HCT116 (cell line): ENCODE data around the gene TMEM234. TPM values are rescaled to one million over a fixed set of nuclear protein-coding genes. Genes with fewer than 3 reads are reported as not detected.

Source experiments
- ATAC-seq: fragments of 200-7000 bp; cut with Tn5 transposase; 2 replicates; pipeline ENCODE4 v1.9.1; 2020; ENCODE audit warnings: mild to moderate bottlenecking, moderate library complexity
- BruUV-seq: library from RNA; stranded (reverse); fragments of 400-500 nt; replicated peaks from 2 replicates; lab custom pipeline; 2021; lab: Mats Ljungman, UMichigan
- CTCF ChIA-PET: fragments of 300-600 bp; sonication (Branson Sonifier 250); formaldehyde crosslinking; loops from one replicate; lab custom pipeline; 2021; ENCODE audit warnings: antibody characterized with exemption; lab: Charles Lee
- POLR2A ChIA-PET: fragments of 300-600, 350-600 bp; sonication (Branson Sonifier 250); formaldehyde crosslinking; loops from one replicate; lab custom pipeline; 2021; ENCODE audit warnings: antibody characterized with exemption; lab: Charles Lee
- RAD21 ChIA-PET, 2 experiments: fragments of 300-600 bp; sonication (Branson Sonifier 250); formaldehyde crosslinking; loops; one replicate each; lab custom pipeline; 2023; ENCODE audit warnings: low total read pairs in 2 of 2; ENCODE audit not compliant: uncharacterized antibody in 2 of 2, unreplicated experiment in 2 of 2, low non-redundant PET in 1 of 2; lab: Charles Lee
- DNase-seq: peaks from one replicate; pipeline ENCODE4 v3.0.0-alpha.2; 2010; ENCODE audit warnings: low read depth, low spot score
- H2AFZ ChIP-seq: fragments of 200-600 bp; shearing (Covaris generic), sonication (generic); 2 replicates; pipeline ENCODE4 v1.6.1; 2017; ENCODE audit warnings: low read depth, mixed run types, mixed read lengths, antibody characterized with exemption, low read length; ENCODE audit not compliant: poor library complexity, severe bottlenecking
- H3K27ac ChIP-seq: 2 replicates; pipeline ENCODE4 v1.5.1; 2012; ENCODE audit warnings: low read depth, low read length
- H3K27me3 ChIP-seq: fragments of 200-600 bp; sonication (generic); 2 replicates; pipeline ENCODE4 v1.6.1; 2016; ENCODE audit warnings: mixed run types, low read length, mixed read lengths; ENCODE audit not compliant: insufficient read depth
- H3K36me3 ChIP-seq, 2 experiments: fragments of 200-500 bp in 1 of 2; fragments of 200-600 bp in 1 of 2; sonication (Bioruptor generic) in 1 of 2; sonication (generic) in 1 of 2; 2 replicates each; pipeline versions ENCODE4 v1.5.1 to v1.6.1; 2014 to 2016; ENCODE audit warnings: low read length in 2 of 2, inconsistent platforms in 1 of 2, mixed read lengths in 1 of 2, mixed run types in 1 of 2; ENCODE audit not compliant: insufficient read depth in 2 of 2, control insufficient read depth in 1 of 2
- H3K4me1 ChIP-seq, 2 experiments: fragments of 200-600 bp in 1 of 2; sonication (generic) in 1 of 2; 2 replicates each; pipeline versions ENCODE4 v1.5.1 to v1.6.1; 2012 to 2017; ENCODE audit warnings: low read length in 2 of 2, inconsistent platforms in 1 of 2, mild to moderate bottlenecking in 1 of 2, mixed read lengths in 1 of 2, mixed run types in 1 of 2, moderate library complexity in 1 of 2; ENCODE audit not compliant: insufficient read depth in 2 of 2, control insufficient read depth in 1 of 2
- H3K4me2 ChIP-seq: fragments of 200-600 bp; sonication (generic); 2 replicates; pipeline ENCODE4 v1.6.1; 2017; ENCODE audit warnings: mixed run types, low read length, mixed read lengths
- H3K4me3 ChIP-seq, 2 experiments: fragments of 200-600 bp in 1 of 2; sonication (generic) in 1 of 2; replicated peaks in 1 of 2; 2 replicates each; pipeline ENCODE4 v1.5.1; 2011 to 2016; ENCODE audit warnings: low read length in 2 of 2, control low read depth in 1 of 2, low read depth in 1 of 2, mild to moderate bottlenecking in 1 of 2, mixed read lengths in 1 of 2, mixed run types in 1 of 2
- H3K79me2 ChIP-seq: fragments of 200-600 bp; sonication (generic); 2 replicates; pipeline ENCODE4 v1.6.1; 2017; ENCODE audit warnings: mild to moderate bottlenecking, mixed run types, low read length, moderate library complexity, mixed read lengths; ENCODE audit not compliant: insufficient read depth
- H3K9ac ChIP-seq: fragments of 200-600 bp; sonication (generic); 2 replicates; pipeline ENCODE4 v1.6.1; 2016; ENCODE audit warnings: low read length, mixed read lengths
- H3K9me2 ChIP-seq: fragments of 200-600 bp; sonication (generic), shearing (Covaris generic); 2 replicates; pipeline ENCODE4 v1.6.1; 2017; ENCODE audit warnings: mixed run types, mild to moderate bottlenecking, moderate library complexity; ENCODE audit not compliant: insufficient read depth
- H3K9me3 ChIP-seq, 2 experiments: fragments of 200-500 bp in 1 of 2; fragments of 200-600 bp in 1 of 2; sonication (Bioruptor generic) in 1 of 2; sonication (generic) in 1 of 2; 2 replicates each; pipeline ENCODE4 v1.6.1; 2014 to 2017; ENCODE audit warnings: low read length in 2 of 2, mixed read lengths in 2 of 2, inconsistent platforms in 1 of 2, low read depth in 1 of 2, mild to moderate bottlenecking in 1 of 2, mixed run types in 1 of 2, moderate library complexity in 1 of 2; ENCODE audit not compliant: control insufficient read depth in 1 of 2, insufficient read depth in 1 of 2
- H4K20me1 ChIP-seq: fragments of 200-600 bp; sonication (generic), shearing (Covaris generic); 2 replicates; pipeline ENCODE4 v1.6.1; 2017; ENCODE audit warnings: mixed run types, mild to moderate bottlenecking, moderate library complexity; ENCODE audit not compliant: insufficient read depth
- EGR1 ChIP-seq: IDR thresholded peaks from 2 replicates; pipeline ENCODE4 v1.6.1; 2012; ENCODE audit warnings: low read depth
- EZH2 ChIP-seq: fragments of 200-600 bp; sonication (generic); IDR thresholded peaks from 2 replicates; pipeline ENCODE4 v1.6.1; 2017; ENCODE audit warnings: antibody characterized with exemption, mixed run types
- EZH2phosphoT487 ChIP-seq: fragments of 200-600 bp; IDR thresholded peaks from 2 replicates; pipeline ENCODE4 v1.6.1; 2018; ENCODE audit warnings: antibody characterized with exemption, borderline replicate concordance
- FOSL1 ChIP-seq: IDR thresholded peaks from 2 replicates; pipeline ENCODE4 v1.6.1; 2012; ENCODE audit warnings: low read depth
- JUND ChIP-seq: IDR thresholded peaks from 2 replicates; pipeline ENCODE4 v1.6.1; 2012
- POLR2A ChIP-seq: IDR thresholded peaks from 2 replicates; pipeline ENCODE4 v1.7.0; 2011; ENCODE audit warnings: borderline replicate concordance; ENCODE audit not compliant: insufficient read depth, insufficient read length; ENCODE audit errors: extremely low read depth
- POLR2AphosphoS5 ChIP-seq: IDR thresholded peaks from 2 replicates; pipeline ENCODE4 v1.6.1; 2011; ENCODE audit warnings: mild to moderate bottlenecking, low read depth, low read length, moderate library complexity
- RAD21 ChIP-seq: IDR thresholded peaks from 2 replicates; pipeline ENCODE4 v1.6.1; 2012; ENCODE audit warnings: low read depth, mild to moderate bottlenecking
- SIN3A ChIP-seq: IDR thresholded peaks from 2 replicates; pipeline ENCODE4 v1.6.1; 2012; ENCODE audit warnings: low read depth
- SP1 ChIP-seq: IDR thresholded peaks from 2 replicates; pipeline ENCODE4 v1.6.1; 2012; ENCODE audit warnings: low read depth
- SRF ChIP-seq: IDR thresholded peaks from 2 replicates; pipeline ENCODE4 v1.6.1; 2012; ENCODE audit warnings: low read depth
- TCF7L2 ChIP-seq: IDR thresholded peaks from 2 replicates; pipeline ENCODE4 v1.7.0; 2011; ENCODE audit warnings: borderline replicate concordance, inconsistent platforms; ENCODE audit not compliant: insufficient read depth, insufficient read length; ENCODE audit errors: extremely low read depth
- ZFX ChIP-seq: fragments of 450-650 bp; IDR thresholded peaks from 2 replicates; pipeline ENCODE4 v1.6.1; 2017
- ZNF274 ChIP-seq: fragments of 200-500 bp; sonication (Bioruptor generic); IDR thresholded peaks from 2 replicates; pipeline ENCODE4 v1.6.1; 2014; ENCODE audit warnings: mild to moderate bottlenecking, low read depth, low read length, inconsistent platforms
- intact Hi-C: fragments of 100-400 bp; cut with micrococcal nuclease; formaldehyde crosslinking; loops from 2 replicates; pipeline ENCODE4 v1.10.0; 2022
- total RNA-seq: library from RNA; stranded (reverse); gene quantifications from one replicate; pipeline ENCODE4 v1.2.1, GENCODE V29; 2021; ENCODE audit not compliant: unreplicated experiment
- TF ChIP-seq, protein P1 (sequence below): IDR thresholded peaks from 2 replicates; pipeline ENCODE4 v1.6.1; 2012
- TF ChIP-seq, protein P2 (sequence below): IDR thresholded peaks from 2 replicates; pipeline ENCODE4 v1.6.1; 2012
- TF ChIP-seq, protein P3 (sequence below): IDR thresholded peaks from 2 replicates; pipeline ENCODE4 v1.6.1; 2011; ENCODE audit warnings: mild to moderate bottlenecking, low read length, moderate library complexity; ENCODE audit not compliant: insufficient replicate concordance; ENCODE audit errors: extremely low read depth

Gene TMEM234
- total RNA-seq, 1 experiment from 2014 or later: 12.3 TPM

DNA sequence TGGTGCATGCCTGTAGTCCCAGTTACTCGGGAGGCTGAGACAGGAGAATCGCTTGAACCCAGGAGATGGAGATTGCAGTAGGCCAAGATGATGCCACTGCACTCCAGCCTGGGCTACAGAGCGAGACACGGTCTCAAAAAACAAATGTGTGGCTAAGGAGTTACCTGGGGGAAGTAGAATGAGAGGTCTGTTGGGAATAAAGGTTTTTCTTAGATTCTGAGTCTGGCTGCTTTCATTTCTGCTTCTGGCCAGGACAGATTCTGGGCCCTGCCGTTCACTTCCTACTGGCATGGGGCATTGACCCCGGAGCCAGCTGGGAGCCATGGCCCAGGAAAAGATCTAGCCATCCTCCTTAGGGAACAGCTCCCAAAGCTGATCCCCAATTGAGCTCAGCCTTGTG lies 13.7 kb downstream of the TMEM234 start (continued):
- no peak for TF ChIP-seq SRF
- TF ChIP-seq, protein P1, sequence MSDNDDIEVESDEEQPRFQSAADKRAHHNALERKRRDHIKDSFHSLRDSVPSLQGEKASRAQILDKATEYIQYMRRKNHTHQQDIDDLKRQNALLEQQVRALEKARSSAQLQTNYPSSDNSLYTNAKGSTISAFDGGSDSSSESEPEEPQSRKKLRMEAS: no peak
- TF ChIP-seq JUND: no peak
- TF ChIP-seq SIN3A: no peak
- no peak for TF ChIP-seq ZFX
- TF ChIP-seq POLR2A: no peak
- TF ChIP-seq, protein P2, sequence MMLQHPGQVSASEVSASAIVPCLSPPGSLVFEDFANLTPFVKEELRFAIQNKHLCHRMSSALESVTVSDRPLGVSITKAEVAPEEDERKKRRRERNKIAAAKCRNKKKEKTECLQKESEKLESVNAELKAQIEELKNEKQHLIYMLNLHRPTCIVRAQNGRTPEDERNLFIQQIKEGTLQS: no peak
- no peak for TF ChIP-seq POLR2AphosphoS5
- TF ChIP-seq, protein P3, sequence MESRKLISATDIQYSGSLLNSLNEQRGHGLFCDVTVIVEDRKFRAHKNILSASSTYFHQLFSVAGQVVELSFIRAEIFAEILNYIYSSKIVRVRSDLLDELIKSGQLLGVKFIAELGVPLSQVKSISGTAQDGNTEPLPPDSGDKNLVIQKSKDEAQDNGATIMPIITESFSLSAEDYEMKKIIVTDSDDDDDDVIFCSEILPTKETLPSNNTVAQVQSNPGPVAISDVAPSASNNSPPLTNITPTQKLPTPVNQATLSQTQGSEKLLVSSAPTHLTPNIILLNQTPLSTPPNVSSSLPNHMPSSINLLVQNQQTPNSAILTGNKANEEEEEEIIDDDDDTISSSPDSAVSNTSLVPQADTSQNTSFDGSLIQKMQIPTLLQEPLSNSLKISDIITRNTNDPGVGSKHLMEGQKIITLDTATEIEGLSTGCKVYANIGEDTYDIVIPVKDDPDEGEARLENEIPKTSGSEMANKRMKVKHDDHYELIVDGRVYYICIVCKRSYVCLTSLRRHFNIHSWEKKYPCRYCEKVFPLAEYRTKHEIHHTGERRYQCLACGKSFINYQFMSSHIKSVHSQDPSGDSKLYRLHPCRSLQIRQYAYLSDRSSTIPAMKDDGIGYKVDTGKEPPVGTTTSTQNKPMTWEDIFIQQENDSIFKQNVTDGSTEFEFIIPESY: no peak
- no peak for TF ChIP-seq RAD21

DNA sequence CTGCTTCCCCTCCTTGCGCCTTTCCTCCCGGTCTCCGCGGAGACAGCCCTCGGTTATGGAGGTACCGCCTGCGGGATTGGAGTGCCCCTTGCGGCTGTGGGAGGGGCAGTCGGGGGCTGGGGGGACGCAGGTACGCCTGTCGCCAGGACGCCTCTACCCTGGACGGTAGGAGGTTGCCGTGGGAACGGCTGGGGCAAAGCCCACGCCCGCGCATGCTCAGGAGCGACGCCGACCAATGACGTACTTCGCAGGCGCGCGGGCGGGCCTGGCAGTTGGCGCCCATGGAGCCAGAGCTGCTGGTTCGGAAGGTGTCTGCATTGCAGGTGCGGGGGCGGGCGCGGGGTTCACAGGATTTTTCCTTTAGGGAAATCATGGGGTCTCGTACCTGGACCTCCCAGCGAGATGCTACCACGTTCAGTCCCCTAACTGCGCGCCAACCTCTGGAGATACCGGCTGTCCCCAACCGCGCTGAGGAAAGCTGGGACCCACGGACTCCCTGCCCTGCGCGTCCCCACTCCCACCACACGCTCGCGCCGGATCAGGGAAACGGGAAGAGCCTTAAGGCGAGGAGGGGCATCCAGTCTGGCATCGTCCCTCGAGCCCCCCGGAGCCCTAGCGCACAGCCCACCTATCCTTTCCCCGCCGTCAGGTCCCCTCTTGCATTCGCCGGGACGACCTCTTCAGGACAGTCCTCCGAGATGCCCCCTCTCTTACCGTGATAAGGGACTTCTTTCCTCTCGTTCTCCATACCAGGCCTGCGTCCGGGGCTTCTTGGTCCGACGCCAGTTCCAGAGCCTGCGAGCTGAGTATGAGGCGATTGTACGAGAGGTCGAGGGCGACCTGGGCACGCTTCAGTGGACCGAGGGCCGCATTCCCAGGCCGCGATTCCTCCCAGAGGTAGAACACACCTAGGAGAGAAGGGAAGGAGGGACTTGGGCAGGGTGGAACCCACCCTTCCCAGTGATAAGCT lies 16.5 kb downstream of the TMEM234 start, which contains the start of gene IQCC:
IQCC (plus strand) TSS at position 271 of the 970 bp plus-strand sequence; CDS start at position 282, 11 bp downstream.
- peak; percentile 87 for ATAC-seq
- Histone ChIP-seq H3K4me3 (peak within 1 kb of the TSS; percentile 77 to 78), H2AFZ (no peak within 1 kb of the TSS), H3K4me2 (peak within 1 kb of the TSS; percentile 91), H3K9me2 (no peaks in the 10 kb centered on the region), H3K9ac (peak within 1 kb of the TSS; percentile 95), H3K4me1 (peaks cover 6 to 35% of the 10 kb centered on the region in 2 experiments; a peak in 3 of 4 replicates), H3K27ac (peak within 1 kb of the TSS; percentile 62), H3K9me3 (no peaks in the 10 kb centered on the region), H3K36me3 (peaks cover 0 to 11% of the 10 kb centered on the region in 2 experiments; a peak in 1 of 4 replicates), H4K20me1 (no peaks in the 10 kb centered on the region), H3K27me3 (no peaks in the 10 kb centered on the region), H3K79me2 (peaks cover 19% of the 10 kb centered on the region; the same call in 1 of the 2 replicates)
- BruUV-seq: TSS peak; percentile 86
- intact Hi-C loops: no loop called here
- ChIA-PET RAD21 (no interaction called here), POLR2A (interaction anchor here (0.6 to 1.2 kb wide), 2 partner anchors 40 to 131 kb away, joined by 3 read pairs; partner anchors contain the start of gene MARCKSL1), CTCF (interaction anchor here (0.9 to 1.0 kb wide), 2 partner anchors 10 kb away, joined by 3 to 4 read pairs; no protein-coding TSS in a partner anchor)
- DNase-seq: peak; percentile 65
- TF ChIP-seq TCF7L2: no peak
- TF ChIP-seq EZH2: no peak
- TF ChIP-seq, protein P3: no peak
- peak; percentile 44 for TF ChIP-seq POLR2A
- TF ChIP-seq SIN3A: no peak; the same call in 1 of the 2 replicates
- TF ChIP-seq FOSL1: no peak
- no peak for TF ChIP-seq EZH2phosphoT487
- TF ChIP-seq ZFX: peak; percentile 69; the same call in 1 of the 2 replicates
- peak; percentile 96 for TF ChIP-seq POLR2AphosphoS5
- TF ChIP-seq RAD21: no peak
- no peak for TF ChIP-seq ZNF274
- no peak; the same call in 1 of the 2 replicates for TF ChIP-seq SP1
- TF ChIP-seq EGR1: peak; percentile 98
